ENCODE data around the gene FAM184A. TPM values are rescaled to one million over a fixed set of nuclear protein-coding genes. Genes with fewer than 3 reads are reported as not detected.
A peak's percentile ranks its signal among the peaks of the same experiment; 100 is the strongest.

FAM184A gene
- total RNA-seq, 1 experiment from 2014 or later, result 13.3 TPM

DNA sequence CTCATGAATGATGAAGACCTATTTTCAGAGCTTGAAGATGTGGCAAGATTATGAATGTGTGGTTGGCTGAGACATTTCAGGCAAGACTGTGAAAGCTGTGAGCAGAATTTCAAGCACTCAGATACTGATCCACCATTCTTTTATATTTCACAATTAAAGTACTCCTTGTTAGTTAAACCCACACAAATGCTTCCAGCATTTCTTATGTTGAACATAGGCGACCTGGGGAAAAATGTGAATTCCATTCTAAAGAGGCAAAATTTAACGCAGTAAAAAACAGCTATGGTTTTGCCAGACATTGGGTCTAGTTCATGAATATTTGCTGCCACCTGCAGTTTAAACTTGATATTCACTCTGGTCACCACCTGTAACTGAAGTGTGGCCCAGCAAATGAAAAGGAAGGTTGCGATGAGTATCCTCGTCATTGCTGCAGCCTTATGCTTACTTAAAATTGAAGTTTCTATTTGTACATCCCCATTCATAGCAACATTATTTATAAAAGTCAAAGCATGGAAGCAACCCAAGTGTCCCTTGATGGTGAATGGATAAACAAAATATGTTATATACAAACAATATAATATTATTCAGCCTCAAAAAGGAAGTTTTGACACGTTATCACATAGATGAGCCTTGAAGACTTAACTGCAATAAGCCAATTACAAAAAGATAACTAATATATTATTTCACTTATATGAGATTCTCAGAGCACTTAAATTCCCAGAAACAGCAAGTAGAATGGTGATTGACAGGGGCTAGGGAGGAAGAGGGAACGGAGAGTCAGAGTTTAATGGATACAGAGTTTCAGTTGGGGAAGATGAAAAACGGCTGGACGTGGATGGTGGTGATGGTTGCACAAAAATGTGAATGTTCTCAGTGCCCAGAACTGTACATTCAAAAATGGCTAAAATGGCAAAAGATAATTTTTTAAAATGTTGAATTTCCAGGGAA lies 32.4 kb upstream of the FAM184A start:
- H3K4me1 Mint-ChIP-seq, result peaks cover 22% of the 10 kb centered on the region
- H3K27me3 Mint-ChIP-seq (ENCODE audit: low read depth), result no peaks in the 10 kb centered on the region
- ATAC-seq (peak; percentile 78), DNase-seq (ENCODE audit: low spot score) (peak; percentile 17)
- ChIA-PET POLR2A (interaction anchor here (0.7 kb wide), 1 partner anchor 211 kb away, joined by 3 read pairs; no protein-coding TSS in a partner anchor), CTCF (interaction anchor here (0.6 to 3.5 kb wide), 31 partner anchors 12 to 402 kb away, joined by 3 to 67 read pairs (median 4); partner anchors contain the start of genes ASF1A and FAM184A)
- H3K27ac Mint-ChIP-seq, result no peak overlapping the region
- H3K36me3 Mint-ChIP-seq, result peaks cover 3% of the 10 kb centered on the region; the same call in 1 of the 2 replicates
- TF ChIP-seq ZNF263 (CRISPR knock-in tag; IDR thresholded peaks at IDR 0.05; ENCODE audit: low read depth) (no peak), GRHL2 (CRISPR knock-in tag; IDR thresholded peaks at IDR 0.05; ENCODE audit: insufficient replicate concordance, severe bottlenecking) (no peak), ZNF416 (CRISPR knock-in tag; IDR thresholded peaks at IDR 0.05) (no peak), OVOL2 (CRISPR knock-in tag; IDR thresholded peaks at IDR 0.05; ENCODE audit: borderline replicate concordance) (no peak), ETV6 (CRISPR knock-in tag; IDR thresholded peaks at IDR 0.05) (no peak), E2F1 (CRISPR knock-in tag; IDR thresholded peaks at IDR 0.05) (no peak)
- TF ChIP-seq, protein P1, sequence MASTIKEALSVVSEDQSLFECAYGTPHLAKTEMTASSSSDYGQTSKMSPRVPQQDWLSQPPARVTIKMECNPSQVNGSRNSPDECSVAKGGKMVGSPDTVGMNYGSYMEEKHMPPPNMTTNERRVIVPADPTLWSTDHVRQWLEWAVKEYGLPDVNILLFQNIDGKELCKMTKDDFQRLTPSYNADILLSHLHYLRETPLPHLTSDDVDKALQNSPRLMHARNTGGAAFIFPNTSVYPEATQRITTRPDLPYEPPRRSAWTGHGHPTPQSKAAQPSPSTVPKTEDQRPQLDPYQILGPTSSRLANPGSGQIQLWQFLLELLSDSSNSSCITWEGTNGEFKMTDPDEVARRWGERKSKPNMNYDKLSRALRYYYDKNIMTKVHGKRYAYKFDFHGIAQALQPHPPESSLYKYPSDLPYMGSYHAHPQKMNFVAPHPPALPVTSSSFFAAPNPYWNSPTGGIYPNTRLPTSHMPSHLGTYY (CRISPR knock-in tag; IDR thresholded peaks at IDR 0.05), result no peak
- TF ChIP-seq, protein P2, sequence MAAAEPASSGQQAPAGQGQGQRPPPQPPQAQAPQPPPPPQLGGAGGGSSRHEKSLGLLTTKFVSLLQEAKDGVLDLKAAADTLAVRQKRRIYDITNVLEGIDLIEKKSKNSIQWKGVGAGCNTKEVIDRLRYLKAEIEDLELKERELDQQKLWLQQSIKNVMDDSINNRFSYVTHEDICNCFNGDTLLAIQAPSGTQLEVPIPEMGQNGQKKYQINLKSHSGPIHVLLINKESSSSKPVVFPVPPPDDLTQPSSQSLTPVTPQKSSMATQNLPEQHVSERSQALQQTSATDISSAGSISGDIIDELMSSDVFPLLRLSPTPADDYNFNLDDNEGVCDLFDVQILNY (CRISPR knock-in tag; IDR thresholded peaks at IDR 0.05), result no peak
- TF ChIP-seq, protein P3, sequence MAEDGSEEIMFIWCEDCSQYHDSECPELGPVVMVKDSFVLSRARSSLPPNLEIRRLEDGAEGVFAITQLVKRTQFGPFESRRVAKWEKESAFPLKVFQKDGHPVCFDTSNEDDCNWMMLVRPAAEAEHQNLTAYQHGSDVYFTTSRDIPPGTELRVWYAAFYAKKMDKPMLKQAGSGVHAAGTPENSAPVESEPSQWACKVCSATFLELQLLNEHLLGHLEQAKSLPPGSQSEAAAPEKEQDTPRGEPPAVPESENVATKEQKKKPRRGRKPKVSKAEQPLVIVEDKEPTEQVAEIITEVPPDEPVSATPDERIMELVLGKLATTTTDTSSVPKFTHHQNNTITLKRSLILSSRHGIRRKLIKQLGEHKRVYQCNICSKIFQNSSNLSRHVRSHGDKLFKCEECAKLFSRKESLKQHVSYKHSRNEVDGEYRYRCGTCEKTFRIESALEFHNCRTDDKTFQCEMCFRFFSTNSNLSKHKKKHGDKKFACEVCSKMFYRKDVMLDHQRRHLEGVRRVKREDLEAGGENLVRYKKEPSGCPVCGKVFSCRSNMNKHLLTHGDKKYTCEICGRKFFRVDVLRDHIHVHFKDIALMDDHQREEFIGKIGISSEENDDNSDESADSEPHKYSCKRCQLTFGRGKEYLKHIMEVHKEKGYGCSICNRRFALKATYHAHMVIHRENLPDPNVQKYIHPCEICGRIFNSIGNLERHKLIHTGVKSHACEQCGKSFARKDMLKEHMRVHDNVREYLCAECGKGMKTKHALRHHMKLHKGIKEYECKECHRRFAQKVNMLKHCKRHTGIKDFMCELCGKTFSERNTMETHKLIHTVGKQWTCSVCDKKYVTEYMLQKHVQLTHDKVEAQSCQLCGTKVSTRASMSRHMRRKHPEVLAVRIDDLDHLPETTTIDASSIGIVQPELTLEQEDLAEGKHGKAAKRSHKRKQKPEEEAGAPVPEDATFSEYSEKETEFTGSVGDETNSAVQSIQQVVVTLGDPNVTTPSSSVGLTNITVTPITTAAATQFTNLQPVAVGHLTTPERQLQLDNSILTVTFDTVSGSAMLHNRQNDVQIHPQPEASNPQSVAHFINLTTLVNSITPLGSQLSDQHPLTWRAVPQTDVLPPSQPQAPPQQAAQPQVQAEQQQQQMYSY (CRISPR knock-in tag; IDR thresholded peaks at IDR 0.05), result no peak
- TF ChIP-seq, protein P4, sequence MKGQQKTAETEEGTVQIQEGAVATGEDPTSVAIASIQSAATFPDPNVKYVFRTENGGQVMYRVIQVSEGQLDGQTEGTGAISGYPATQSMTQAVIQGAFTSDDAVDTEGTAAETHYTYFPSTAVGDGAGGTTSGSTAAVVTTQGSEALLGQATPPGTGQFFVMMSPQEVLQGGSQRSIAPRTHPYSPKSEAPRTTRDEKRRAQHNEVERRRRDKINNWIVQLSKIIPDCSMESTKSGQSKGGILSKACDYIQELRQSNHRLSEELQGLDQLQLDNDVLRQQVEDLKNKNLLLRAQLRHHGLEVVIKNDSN (CRISPR knock-in tag; IDR thresholded peaks at IDR 0.05), result no peak
- TF ChIP-seq, protein P5, sequence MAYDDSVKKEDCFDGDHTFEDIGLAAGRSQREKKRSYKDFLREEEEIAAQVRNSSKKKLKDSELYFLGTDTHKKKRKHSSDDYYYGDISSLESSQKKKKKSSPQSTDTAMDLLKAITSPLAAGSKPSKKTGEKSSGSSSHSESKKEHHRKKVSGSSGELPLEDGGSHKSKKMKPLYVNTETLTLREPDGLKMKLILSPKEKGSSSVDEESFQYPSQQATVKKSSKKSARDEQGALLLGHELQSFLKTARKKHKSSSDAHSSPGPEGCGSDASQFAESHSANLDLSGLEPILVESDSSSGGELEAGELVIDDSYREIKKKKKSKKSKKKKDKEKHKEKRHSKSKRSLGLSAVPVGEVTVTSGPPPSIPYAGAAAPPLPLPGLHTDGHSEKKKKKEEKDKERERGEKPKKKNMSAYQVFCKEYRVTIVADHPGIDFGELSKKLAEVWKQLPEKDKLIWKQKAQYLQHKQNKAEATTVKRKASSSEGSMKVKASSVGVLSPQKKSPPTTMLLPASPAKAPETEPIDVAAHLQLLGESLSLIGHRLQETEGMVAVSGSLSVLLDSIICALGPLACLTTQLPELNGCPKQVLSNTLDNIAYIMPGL (CRISPR knock-in tag; IDR thresholded peaks at IDR 0.05), result no peak
- TF ChIP-seq, protein P6, sequence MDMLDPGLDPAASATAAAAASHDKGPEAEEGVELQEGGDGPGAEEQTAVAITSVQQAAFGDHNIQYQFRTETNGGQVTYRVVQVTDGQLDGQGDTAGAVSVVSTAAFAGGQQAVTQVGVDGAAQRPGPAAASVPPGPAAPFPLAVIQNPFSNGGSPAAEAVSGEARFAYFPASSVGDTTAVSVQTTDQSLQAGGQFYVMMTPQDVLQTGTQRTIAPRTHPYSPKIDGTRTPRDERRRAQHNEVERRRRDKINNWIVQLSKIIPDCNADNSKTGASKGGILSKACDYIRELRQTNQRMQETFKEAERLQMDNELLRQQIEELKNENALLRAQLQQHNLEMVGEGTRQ (CRISPR knock-in tag; IDR thresholded peaks at IDR 0.05), result no peak
- H3K4me3 Mint-ChIP-seq, result no peak overlapping the region
- peaks cover 6% of the 10 kb centered on the region for H3K9me3 Mint-ChIP-seq

Data from WTC11 (cell line).